ENCODE data around the gene MGAT3.
"Not testable (repeated sequence)": the region's sequence is repeated elsewhere in the genome, so short reads cannot be mapped to it uniquely, and the experiment has no call there.

Gene MGAT3

GRCh38 chr22:39494471-39495120 is 37.8 kb downstream of the MGAT3 start:
- no peak for DNase-seq

GRCh38 chr22:39496131-39496838 is 39.5 kb downstream of the MGAT3 start:
- peak; percentile 52 for DNase-seq

- DNase-seq, result no peak
Measured at GRCh38 chr22:39497429-39497828, 40.6 kb downstream of the MGAT3 start.

- DNase-seq, result peak; percentile 69
Measured at GRCh38 chr22:39498368-39498767, 41.6 kb downstream of the MGAT3 start.

DNA sequence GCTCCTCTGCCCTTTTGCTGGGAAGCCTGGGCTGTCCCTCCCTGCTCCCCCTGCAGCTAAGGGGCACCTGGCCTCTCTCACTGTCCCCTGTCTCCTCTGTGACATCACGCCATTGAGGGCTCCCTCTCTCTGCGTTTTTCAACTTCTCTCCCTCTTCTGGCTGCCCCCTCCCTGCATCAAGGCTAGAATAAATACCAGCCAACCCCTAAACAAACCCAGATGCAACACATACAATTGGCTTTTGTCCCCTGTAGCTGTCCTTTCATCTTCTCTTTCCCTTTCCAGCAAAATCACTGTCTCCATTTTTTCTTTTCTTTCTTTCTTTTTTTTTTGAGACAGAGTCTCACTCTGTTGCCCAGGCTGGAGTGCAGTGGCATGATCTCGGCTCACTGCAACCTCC is 42.0 kb downstream of the MGAT3 start:
- DNase-seq, result no peak

DNA sequence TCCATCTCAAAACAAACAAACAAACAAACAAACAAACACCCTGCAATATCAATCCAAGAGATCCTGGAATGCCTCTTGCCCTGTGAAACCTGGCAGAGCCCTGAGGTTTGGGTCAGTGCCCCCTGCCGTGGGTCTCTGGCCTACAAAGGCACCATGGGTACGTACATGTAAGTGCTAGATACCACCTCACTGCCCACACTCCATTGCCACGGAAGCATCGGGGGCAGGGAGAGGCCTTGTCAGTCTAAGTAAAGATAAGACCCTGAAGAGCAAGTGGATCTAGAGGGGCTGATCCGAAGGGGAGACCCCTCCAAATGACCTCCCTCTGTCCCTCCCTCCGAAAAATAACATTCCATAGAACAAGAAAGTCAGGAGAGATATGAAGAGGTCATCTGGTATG is 43.3 kb downstream of the MGAT3 start:
- DNase-seq, result no peak

DNA sequence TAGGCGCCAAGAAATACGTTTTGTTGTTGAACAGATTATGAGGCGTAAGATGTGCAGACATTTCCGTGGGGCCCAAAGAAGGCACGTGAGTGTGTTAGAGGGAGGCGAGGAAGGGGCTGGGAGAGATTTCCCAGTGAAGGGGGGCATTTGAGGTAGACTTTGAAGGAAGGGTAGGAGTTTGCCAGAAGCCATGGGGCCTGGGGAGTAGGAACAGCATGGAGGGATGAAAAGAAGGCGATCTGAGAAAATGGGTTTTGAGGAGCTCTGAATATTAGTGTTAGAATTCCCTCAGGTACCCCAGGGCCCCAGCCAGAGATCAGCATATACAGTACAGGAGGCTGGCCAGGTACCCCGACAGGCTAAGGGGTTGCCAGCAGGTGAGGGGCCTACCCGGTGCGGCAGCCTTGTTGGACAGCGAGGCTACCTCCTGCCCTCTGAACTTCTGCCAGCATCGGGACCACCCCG is 44.9 kb downstream of the MGAT3 start:
- DNase-seq, result no peak

DNA sequence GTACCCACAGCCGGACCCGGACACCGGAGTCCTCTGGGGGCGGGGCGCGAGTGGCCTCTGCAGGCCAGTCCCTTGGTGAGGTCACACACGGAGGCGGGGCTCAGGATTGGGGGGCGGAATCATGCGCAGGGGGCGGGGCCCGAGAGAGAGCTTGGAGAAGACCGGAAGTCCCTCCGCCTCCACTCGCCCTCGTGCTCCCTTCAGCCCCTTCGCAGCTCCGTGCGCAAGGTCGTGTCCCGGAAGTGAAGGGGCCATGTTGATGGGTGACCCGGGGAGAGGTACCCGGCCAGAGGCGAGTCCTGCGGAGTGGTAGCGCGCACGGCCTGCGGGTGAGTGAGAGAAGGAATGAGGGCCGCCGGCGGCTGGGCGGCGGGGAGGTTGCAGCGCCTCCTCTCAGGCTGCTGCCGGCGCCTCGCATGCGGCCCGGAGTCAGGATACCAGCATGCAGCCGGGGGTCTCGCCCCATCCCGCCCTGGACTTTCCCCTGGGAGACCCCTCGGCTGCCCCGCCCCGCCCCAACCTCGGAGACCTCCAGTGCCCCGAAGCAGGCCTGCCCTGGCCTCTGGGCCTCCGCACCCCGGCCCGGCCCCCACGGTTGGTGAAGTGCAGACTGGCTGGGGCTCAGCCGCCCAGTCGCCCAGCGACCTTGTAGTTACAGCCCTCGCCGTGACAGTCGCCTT is 45.4 kb downstream of the MGAT3 start, which contains the start of gene MIEF1:
MIEF1 (plus strand) TSS at position 182 of the 680 bp plus-strand sequence. CDS start 9,005 bp downstream, outside the sequence.
- peak; percentile 66 for DNase-seq

- DNase-seq, result no peak
Measured at GRCh38 chr22:39502789-39503409, 46.1 kb downstream of the MGAT3 start.

GRCh38 chr22:39503630-39504029 is 46.8 kb downstream of the MGAT3 start:
- DNase-seq, result no peak

- DNase-seq, result no peak
Measured at GRCh38 chr22:39504071-39504470, 47.3 kb downstream of the MGAT3 start.

GRCh38 chr22:39507021-39507420 is 50.2 kb downstream of the MGAT3 start:
- not testable (repeated sequence) for DNase-seq

DNA sequence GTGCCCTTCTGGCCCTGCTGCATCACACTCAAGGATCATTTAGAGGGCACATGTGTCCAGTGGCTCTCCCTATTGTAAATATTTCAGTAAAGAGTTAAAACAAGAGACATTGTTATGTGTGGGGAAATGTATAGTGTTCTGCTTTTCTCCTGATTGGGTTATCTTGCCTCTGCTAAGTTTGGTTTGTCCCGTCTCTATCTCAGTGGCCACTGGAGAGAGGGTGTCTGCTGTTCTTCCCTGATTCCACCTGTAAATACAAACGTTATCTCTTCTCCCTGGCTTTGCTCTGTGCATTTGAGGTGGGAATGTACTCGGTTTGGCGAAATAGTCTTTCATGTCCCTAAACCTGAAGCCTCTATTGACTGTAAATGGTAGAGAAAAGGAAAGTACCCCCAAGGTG is 51.6 kb downstream of the MGAT3 start:
- no peak for DNase-seq

DNA sequence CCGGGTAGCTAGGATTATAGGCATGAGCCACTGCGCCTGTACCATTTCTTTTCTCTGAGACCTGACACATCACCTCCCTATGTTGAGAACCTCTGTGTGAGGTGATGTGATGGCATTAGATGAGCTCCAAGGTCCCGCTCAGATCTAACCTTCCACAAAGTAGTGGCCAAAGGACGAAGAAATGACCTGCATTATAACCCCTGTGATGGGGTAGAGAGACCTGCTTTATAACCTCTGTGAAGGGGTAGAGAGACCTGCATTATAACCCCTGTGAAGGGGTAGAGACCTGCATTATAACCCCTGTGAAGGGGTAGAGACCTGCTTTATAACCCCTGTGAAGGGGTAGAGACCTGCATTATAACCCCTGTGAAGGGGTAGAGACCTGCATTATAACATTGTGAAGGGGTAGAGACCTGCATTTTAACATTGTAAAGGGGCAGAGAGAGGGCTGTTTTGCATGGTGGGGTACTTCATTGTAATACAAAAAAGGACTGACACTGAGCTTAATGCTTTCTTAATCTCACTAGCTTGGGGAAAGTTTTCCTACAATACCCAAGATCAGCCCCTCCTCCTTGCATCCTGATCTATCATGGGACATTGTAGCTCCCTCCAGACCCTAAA is 53.8 kb downstream of the MGAT3 start:
- no peak for DNase-seq

GRCh38 chr22:39511226-39511625 is 54.4 kb downstream of the MGAT3 start:
- no peak for DNase-seq

GRCh38 chr22:39512026-39512425 is 55.2 kb downstream of the MGAT3 start:
- DNase-seq, result no peak

DNA sequence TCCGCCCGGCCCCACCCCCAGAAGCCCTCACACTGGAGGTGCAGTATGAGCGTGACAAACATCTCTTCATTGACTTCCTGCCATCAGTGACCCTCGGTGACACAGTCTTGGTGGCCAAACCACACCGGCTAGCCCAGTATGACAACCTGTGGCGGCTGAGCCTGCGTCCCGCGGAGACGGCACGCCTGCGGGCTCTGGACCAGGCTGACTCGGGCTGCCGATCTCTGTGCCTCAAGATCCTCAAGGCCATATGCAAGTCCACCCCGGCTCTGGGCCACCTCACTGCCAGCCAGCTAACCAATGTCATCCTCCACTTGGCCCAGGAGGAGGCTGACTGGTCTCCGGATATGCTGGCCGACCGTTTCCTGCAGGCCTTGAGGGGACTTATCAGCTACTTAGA is 57.0 kb downstream of the MGAT3 start:
- DNase-seq, result no peak

GRCh38 chr22:39514373-39514973 is 57.7 kb downstream of the MGAT3 start:
- peak; percentile 29 for DNase-seq

DNA sequence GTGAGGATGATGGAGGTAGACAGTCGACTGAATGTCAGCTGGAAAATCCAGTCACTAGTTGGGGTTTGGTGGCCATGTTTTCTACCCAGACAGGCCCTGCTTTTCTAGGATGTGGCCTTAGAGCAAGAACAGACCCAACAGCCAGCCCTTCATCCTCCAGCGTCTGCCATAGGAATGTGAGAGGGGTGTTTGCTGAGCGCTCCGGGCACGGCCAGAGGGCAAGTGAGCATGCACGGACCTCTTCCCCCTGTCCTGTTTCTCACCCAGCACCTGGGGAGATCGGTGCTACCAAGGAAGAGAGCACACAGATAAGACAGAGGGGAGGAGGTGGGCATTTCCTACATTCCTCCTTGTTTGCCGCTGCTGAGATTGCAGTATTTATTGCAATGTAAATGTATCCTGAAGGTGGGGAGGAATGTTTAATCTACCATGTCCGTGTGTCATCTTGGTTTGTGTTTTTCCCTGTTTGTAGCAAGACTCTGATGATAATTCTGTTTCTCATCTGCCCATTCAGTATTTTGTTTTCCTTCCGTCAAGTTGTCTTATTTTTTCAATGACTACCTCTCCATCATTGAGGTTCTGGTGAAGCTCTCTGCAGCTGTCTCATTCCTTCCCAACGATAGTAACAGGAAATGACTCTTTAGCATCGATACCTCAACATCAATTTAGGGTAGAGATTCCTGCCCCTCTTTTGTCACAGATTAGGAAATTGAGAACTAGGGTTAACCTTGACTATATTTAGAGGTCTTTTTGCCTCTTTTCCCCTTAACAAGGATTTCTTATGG is 58.6 kb downstream of the MGAT3 start:
- DNase-seq, result no peak

GRCh38 chr22:39517470-39517869 is 60.7 kb downstream of the MGAT3 start:
- no peak for DNase-seq

DNA sequence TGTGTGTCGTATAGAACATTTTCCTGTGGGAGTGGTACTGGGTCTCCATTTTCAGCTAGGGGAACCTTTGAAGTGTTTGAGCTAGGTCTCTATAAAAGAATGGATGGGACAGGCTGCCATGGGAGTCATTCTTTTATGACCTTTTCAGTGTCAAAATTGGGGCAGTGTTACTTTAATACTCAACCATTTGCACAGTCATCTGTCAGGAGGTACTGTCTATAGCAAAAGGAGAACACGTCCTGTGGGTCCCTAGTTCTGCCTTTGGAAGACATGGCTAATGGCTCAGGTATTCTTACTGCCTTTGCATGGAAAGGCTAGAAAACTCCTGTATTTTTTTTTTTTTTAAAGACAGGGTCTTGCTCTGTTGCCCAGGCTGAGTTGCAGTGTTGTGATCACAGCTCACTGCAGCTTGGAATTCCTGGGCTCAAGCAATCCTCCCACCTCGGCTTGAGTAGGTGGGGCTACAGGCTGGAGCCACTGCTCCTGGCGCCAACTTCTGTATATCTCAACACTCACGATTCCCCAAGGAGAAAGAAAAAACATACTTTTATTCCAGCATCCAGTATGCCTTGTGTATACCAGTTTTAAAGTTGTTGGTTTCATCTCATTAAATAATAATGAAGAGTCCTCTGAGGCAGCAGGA is 61.5 kb downstream of the MGAT3 start:
- DNase-seq, result no peak

Measured in NCI-H2227 treated with DMSO at 0.1 percent for 48 hours (cell line).